ENCODE measurements around the gene COMMD10. TPM values are rescaled to one million over a fixed set of nuclear protein-coding genes. Genes with fewer than 3 reads are reported as not detected.

COMMD10 gene
- polyA plus RNA-seq, 1 donor from 2014 or later: 23.1 TPM

DNA sequence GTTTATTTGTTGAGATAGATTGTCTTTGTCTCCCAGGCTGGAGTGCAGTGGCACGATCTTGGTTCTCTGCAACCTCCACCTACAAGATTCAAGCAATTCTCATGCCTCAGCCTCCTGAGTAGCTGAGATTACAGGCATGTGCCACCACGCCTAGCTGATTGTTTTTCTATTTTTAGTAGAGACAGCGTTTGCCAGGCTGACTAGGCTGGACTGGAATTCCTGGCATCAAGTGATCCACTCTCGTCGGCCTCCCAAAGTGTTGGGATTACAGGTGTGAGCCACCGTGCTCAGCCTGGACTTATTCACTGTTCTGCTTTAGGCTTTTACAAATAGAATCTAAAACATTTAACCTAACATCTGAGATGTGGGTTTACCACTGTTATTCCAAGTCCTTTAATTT, 91.3 kb downstream of the COMMD10 start:
- H3K9me3 ChIP-seq (ENCODE audit: low read length): no peaks in the 10 kb centered on the region

DNA sequence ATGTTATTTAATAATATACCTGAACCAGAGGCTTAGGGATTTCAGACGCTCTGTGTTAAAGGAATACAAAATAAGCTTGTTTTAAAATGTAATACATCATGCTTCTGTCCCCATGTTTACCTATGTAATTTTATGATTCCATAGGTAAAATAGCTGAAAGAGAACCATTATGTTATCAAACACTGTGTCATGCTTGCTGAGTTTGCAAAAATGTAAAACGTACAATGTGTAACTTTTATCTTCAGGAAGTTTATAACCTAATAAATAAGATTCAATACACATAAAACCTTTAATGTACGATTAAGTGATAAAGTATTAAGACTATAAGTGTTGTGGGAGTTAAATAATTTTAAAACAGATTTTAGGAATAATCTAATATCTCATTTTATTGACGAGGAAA, 94.1 kb downstream of the COMMD10 start:
- Histone ChIP-seq H2AFZ (ENCODE audit: low read depth, low read length) (no peak overlapping the region), H3K36me3 (ENCODE audit: insufficient read depth, low read length) (no peaks in the 10 kb centered on the region), H3K9me3 (ENCODE audit: low read length) (no peaks in the 10 kb centered on the region), H3K79me2 (replicated peaks; ENCODE audit: insufficient read depth, low read length) (no peaks in the 10 kb centered on the region), H3K4me3 (ENCODE audit: low read length) (no peak overlapping the region), H4K20me1 (ENCODE audit: insufficient read depth) (no peaks in the 10 kb centered on the region), H3K9me2 (ENCODE audit: insufficient read depth, low read length) (no peaks in the 10 kb centered on the region), H3K27ac (ENCODE audit: low read length) (no peak overlapping the region), H3F3A (ENCODE audit: insufficient read depth, low read length, poor library complexity, severe bottlenecking) (no peaks in the 10 kb centered on the region), H3K4me2 (ENCODE audit: low read length) (no peak overlapping the region), H3K9ac (ENCODE audit: low read length) (no peak overlapping the region), H3K27me3 (ENCODE audit: insufficient read depth, low read depth, low read length) (no peaks in the 10 kb centered on the region)
- TF ChIP-seq MXI1 (conservative IDR thresholded peaks at IDR 0.05; ENCODE audit: poor library complexity, severe bottlenecking) (no peak), SMC3 (conservative IDR thresholded peaks at IDR 0.05; ENCODE audit: poor library complexity) (no peak), TAF1 (IDR thresholded peaks at IDR 0.05; ENCODE audit: low read depth) (no peak), EZH2 (IDR thresholded peaks at IDR 0.05; ENCODE audit: borderline replicate concordance, insufficient read depth, low read length, poor library complexity, severe bottlenecking) (no peak)

More for the DNA sequence above, 91.3 kb downstream of the COMMD10 start:
- H3F3A ChIP-seq (ENCODE audit: insufficient read depth, low read length, poor library complexity, severe bottlenecking): no peaks in the 10 kb centered on the region
- H3K4me3 ChIP-seq (ENCODE audit: low read length): no peak overlapping the region
- H3K4me2 ChIP-seq (ENCODE audit: low read length): no peak overlapping the region
- H3K79me2 ChIP-seq (replicated peaks; ENCODE audit: insufficient read depth, low read length): no peaks in the 10 kb centered on the region
- no peak overlapping the region for H2AFZ ChIP-seq (ENCODE audit: low read depth, low read length)
- TF ChIP-seq, protein P1, sequence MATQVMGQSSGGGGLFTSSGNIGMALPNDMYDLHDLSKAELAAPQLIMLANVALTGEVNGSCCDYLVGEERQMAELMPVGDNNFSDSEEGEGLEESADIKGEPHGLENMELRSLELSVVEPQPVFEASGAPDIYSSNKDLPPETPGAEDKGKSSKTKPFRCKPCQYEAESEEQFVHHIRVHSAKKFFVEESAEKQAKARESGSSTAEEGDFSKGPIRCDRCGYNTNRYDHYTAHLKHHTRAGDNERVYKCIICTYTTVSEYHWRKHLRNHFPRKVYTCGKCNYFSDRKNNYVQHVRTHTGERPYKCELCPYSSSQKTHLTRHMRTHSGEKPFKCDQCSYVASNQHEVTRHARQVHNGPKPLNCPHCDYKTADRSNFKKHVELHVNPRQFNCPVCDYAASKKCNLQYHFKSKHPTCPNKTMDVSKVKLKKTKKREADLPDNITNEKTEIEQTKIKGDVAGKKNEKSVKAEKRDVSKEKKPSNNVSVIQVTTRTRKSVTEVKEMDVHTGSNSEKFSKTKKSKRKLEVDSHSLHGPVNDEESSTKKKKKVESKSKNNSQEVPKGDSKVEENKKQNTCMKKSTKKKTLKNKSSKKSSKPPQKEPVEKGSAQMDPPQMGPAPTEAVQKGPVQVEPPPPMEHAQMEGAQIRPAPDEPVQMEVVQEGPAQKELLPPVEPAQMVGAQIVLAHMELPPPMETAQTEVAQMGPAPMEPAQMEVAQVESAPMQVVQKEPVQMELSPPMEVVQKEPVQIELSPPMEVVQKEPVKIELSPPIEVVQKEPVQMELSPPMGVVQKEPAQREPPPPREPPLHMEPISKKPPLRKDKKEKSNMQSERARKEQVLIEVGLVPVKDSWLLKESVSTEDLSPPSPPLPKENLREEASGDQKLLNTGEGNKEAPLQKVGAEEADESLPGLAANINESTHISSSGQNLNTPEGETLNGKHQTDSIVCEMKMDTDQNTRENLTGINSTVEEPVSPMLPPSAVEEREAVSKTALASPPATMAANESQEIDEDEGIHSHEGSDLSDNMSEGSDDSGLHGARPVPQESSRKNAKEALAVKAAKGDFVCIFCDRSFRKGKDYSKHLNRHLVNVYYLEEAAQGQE (IDR thresholded peaks at IDR 0.05; ENCODE audit: borderline replicate concordance): no peak
- TF ChIP-seq MXI1 (conservative IDR thresholded peaks at IDR 0.05; ENCODE audit: poor library complexity, severe bottlenecking): no peak
- no peak for TF ChIP-seq POLR2AphosphoS5 (IDR thresholded peaks at IDR 0.05)
- TF ChIP-seq EZH2 (IDR thresholded peaks at IDR 0.05; ENCODE audit: borderline replicate concordance, insufficient read depth, low read length, poor library complexity, severe bottlenecking): no peak
- TF ChIP-seq, protein P2, sequence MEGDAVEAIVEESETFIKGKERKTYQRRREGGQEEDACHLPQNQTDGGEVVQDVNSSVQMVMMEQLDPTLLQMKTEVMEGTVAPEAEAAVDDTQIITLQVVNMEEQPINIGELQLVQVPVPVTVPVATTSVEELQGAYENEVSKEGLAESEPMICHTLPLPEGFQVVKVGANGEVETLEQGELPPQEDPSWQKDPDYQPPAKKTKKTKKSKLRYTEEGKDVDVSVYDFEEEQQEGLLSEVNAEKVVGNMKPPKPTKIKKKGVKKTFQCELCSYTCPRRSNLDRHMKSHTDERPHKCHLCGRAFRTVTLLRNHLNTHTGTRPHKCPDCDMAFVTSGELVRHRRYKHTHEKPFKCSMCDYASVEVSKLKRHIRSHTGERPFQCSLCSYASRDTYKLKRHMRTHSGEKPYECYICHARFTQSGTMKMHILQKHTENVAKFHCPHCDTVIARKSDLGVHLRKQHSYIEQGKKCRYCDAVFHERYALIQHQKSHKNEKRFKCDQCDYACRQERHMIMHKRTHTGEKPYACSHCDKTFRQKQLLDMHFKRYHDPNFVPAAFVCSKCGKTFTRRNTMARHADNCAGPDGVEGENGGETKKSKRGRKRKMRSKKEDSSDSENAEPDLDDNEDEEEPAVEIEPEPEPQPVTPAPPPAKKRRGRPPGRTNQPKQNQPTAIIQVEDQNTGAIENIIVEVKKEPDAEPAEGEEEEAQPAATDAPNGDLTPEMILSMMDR (IDR thresholded peaks at IDR 0.05; ENCODE audit: poor library complexity, severe bottlenecking): no peak
- no peak for TF ChIP-seq RAD21 (conservative IDR thresholded peaks at IDR 0.05)
- TF ChIP-seq SMC3 (conservative IDR thresholded peaks at IDR 0.05; ENCODE audit: poor library complexity): no peak
- TF ChIP-seq EP300 (conservative IDR thresholded peaks at IDR 0.05; ENCODE audit: poor library complexity, severe bottlenecking): no peak
- no peak for TF ChIP-seq TAF1 (IDR thresholded peaks at IDR 0.05; ENCODE audit: low read depth)
- no peaks in the 10 kb centered on the region for H3K27me3 ChIP-seq (ENCODE audit: insufficient read depth, low read depth, low read length)
- H3K27ac ChIP-seq (ENCODE audit: low read length): no peak overlapping the region
- H3K9me2 ChIP-seq (ENCODE audit: insufficient read depth, low read length): no peaks in the 10 kb centered on the region
- no peaks in the 10 kb centered on the region for H4K20me1 ChIP-seq (ENCODE audit: insufficient read depth)
- H3K9ac ChIP-seq (ENCODE audit: low read length): no peak overlapping the region
- H3K36me3 ChIP-seq (ENCODE audit: insufficient read depth, low read length): no peaks in the 10 kb centered on the region

Data from neural cell (in vitro differentiated cells).